GM19035 (cell line): ENCODE data around the gene WBP2.

Source experiments
- ATAC-seq: cut with Tn5 transposase; IDR thresholded peaks from one replicate; pipeline ENCODE4 v1.9.1; 2021; ENCODE audit not compliant: unreplicated experiment

The WBP2 gene

GRCh38 chr17:75845058-75845711, 9.9 kb downstream of the WBP2 start:
- ATAC-seq = peak; percentile 67

- peak; percentile 21 for ATAC-seq
Observed at GRCh38 chr17:75844530-75845057, 10.5 kb downstream of the WBP2 start.

GRCh38 chr17:75843577-75844529, 11.3 kb downstream of the WBP2 start, which contains the start of gene UNC13D:
Gene UNC13D (minus strand): TSS chr17:75844404. CDS start chr17:75844337, 67 bp downstream.
- peak; percentile 21 for ATAC-seq

GRCh38 chr17:75842963-75843576, 12.1 kb downstream of the WBP2 start:
- no peak for ATAC-seq

GRCh38 chr17:75842411-75842810, 12.7 kb downstream of the WBP2 start:
- ATAC-seq = no peak

- ATAC-seq = no peak
Observed at GRCh38 chr17:75840799-75841164, 14.4 kb downstream of the WBP2 start.

GRCh38 chr17:75839942-75840798, 15.0 kb downstream of the WBP2 start:
- no peak for ATAC-seq

- ATAC-seq = no peak
Observed at GRCh38 chr17:75838410-75838809, 16.7 kb downstream of the WBP2 start.

- ATAC-seq = no peak
Observed at GRCh38 chr17:75837899-75838298, 17.2 kb downstream of the WBP2 start.

- no peak for ATAC-seq
Observed at GRCh38 chr17:75836605-75837004, 18.5 kb downstream of the WBP2 start.

GRCh38 chr17:75835654-75835987, 19.5 kb downstream of the WBP2 start:
- no peak for ATAC-seq

GRCh38 chr17:75834928-75835653, 20.0 kb downstream of the WBP2 start:
- no peak for ATAC-seq

- ATAC-seq = no peak
Observed at GRCh38 chr17:75834279-75834920, 20.7 kb downstream of the WBP2 start.

- no peak for ATAC-seq
Observed at GRCh38 chr17:75832652-75833400, 22.3 kb downstream of the WBP2 start.

GRCh38 chr17:75832164-75832651, 22.9 kb downstream of the WBP2 start:
- ATAC-seq = no peak

- ATAC-seq = no peak
Observed at GRCh38 chr17:75831032-75831571, 24.0 kb downstream of the WBP2 start.

- no peak for ATAC-seq
Observed at GRCh38 chr17:75830164-75831031, 24.7 kb downstream of the WBP2 start.
